ACC112 (cell line): ENCODE data around the gene HAUS8.
A peak's percentile ranks its signal among the peaks of the same experiment; 100 is the strongest.
"Not testable (repeated sequence)": the region's sequence is repeated elsewhere in the genome, so short reads cannot be mapped to it uniquely, and the experiment has no call there.

Source experiments
- H2AFZ ChIP-seq: fragments of 200-600 bp; sonication (generic); one replicate; pipeline ENCODE4 v1.6.0; 2017; ENCODE audit warnings: antibody characterized with exemption, low read length; ENCODE audit not compliant: unreplicated experiment
- H3K27ac ChIP-seq: fragments of 200-600 bp; sonication (generic); 2 replicates; pipeline ENCODE4 v1.5.1; 2014; ENCODE audit warnings: low read depth, mild to moderate bottlenecking, antibody characterized with exemption, low read length, moderate library complexity
- H3K27me3 ChIP-seq: fragments of 200-600 bp; sonication (generic); 2 replicates; pipeline ENCODE4 v1.6.1; 2014; ENCODE audit warnings: mild to moderate bottlenecking, antibody characterized with exemption, low read length, moderate library complexity, mixed read lengths; ENCODE audit not compliant: insufficient read depth
- H3K36me3 ChIP-seq: fragments of 200-600 bp; sonication (generic); 2 replicates; pipeline ENCODE4 v1.6.1; 2016; ENCODE audit warnings: mild to moderate bottlenecking, antibody characterized with exemption, low read length, moderate library complexity, mixed read lengths; ENCODE audit not compliant: insufficient read depth
- H3K4me1 ChIP-seq: fragments of 200-600 bp; sonication (generic); one replicate; pipeline ENCODE4 v1.6.1; 2016; ENCODE audit warnings: low read length, mixed read lengths; ENCODE audit not compliant: insufficient read depth, unreplicated experiment, control insufficient read depth
- H3K4me3 ChIP-seq: fragments of 200-600 bp; sonication (generic); 2 replicates; pipeline ENCODE4 v1.5.1; 2014; ENCODE audit warnings: mild to moderate bottlenecking, low read depth, low read length
- H3K79me2 ChIP-seq: fragments of 200-600 bp; sonication (generic); one replicate; pipeline ENCODE4 v1.6.0; 2016; ENCODE audit warnings: low read length; ENCODE audit not compliant: control insufficient read depth, unreplicated experiment, insufficient read depth

HAUS8 gene

DNA sequence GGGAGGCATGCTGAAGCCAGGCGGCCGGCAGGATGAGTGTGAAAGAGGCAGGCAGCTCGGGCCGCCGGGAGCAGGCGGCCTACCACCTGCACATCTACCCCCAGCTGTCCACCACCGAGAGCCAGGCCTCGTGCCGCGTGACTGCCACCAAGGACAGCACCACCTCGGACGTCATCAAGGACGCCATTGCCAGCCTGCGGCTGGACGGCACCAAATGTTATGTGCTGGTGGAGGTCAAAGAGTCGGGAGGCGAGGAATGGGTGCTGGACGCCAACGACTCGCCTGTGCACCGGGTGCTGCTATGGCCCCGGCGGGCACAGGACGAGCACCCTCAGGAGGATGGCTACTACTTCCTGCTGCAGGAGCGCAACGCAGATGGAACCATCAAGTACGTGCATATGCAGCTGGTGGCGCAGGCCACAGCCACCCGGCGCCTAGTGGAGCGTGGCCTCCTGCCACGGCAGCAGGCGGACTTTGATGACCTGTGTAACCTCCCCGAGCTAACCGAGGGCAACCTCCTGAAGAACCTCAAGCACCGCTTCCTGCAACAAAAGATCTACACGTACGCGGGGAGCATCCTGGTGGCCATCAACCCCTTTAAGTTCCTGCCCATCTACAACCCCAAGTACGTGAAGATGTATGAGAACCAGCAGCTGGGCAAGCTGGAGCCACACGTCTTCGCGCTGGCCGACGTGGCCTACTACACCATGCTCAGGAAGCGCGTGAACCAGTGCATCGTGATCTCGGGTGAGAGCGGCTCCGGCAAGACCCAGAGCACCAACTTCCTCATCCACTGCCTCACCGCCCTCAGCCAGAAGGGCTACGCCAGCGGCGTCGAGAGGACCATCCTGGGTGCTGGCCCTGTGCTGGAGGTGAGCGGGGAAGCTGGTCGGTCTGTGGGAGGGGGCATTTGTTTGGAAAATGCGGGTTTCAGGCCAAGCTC is 26.7 kb upstream of the HAUS8 start:
- H3K4me1 ChIP-seq, result peaks cover 8% of the 10 kb centered on the region
- H3K79me2 ChIP-seq, result peaks cover 58% of the 10 kb centered on the region
- H3K27ac ChIP-seq, result no peak overlapping the region
- peaks cover 10% of the 10 kb centered on the region; the same call in 1 of the 2 replicates for H3K36me3 ChIP-seq
- H2AFZ ChIP-seq, result no peak overlapping the region
- no peaks in the 10 kb centered on the region for H3K27me3 ChIP-seq
- no peak overlapping the region for H3K4me3 ChIP-seq

DNA sequence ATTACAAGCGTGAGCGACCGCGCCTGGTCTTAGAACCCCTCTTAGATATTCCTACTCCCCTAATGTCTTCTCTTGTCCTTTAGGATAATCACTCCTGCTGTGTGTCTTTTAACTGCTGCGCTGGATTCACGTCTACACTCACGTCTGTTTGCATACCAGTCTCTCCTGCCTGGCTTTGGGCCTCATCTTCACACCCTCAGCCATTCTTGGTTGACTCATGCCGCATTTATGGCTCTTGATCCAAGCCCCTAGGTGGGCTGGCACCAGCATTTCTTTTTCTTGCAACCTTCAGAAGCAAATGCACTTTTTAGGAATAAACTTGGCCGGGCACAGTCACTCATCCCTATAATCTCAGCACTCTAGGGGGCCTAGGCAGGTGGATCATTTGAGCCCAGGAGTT is 23.1 kb upstream of the HAUS8 start:
- Histone ChIP-seq H3K79me2 (peaks cover 74% of the 10 kb centered on the region), H2AFZ (no peak overlapping the region), H3K36me3 (peaks cover 10% of the 10 kb centered on the region; the same call in 1 of the 2 replicates), H3K4me3 (no peak overlapping the region), H3K27me3 (no peaks in the 10 kb centered on the region), H3K27ac (no peak overlapping the region), H3K4me1 (peaks cover 20% of the 10 kb centered on the region)

DNA sequence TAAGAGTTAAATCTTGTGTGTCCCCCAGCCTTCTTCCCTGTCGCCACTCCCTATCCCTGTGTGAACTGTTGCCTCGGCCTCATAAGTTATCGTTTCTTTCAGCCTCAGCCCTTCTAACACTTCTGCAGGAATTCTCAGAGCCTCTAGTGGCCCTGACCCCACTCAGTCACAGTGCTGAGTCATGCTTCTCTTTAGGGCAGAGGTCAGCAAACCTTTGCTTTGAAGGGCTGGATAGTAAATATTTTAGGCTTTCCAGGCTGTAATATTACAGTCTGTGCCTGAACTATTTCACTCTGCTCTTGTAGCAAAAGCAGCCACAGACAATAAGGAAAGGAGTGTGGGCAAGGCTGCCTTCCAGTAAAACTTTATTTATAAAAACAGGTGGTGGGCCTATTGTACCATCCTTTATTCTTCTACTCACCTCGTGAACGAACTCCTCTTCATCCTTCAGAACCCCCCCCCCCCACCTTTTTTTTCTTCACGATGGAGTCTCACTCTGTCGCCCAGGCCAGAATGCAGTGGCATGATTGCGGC is 22.4 kb upstream of the HAUS8 start:
- Histone ChIP-seq H3K4me3 (no peak overlapping the region), H3K36me3 (peaks cover 5% of the 10 kb centered on the region; the same call in 1 of the 2 replicates), H3K4me1 (peaks cover 20% of the 10 kb centered on the region), H3K79me2 (peaks cover 74% of the 10 kb centered on the region), H3K27ac (peak overlapping the region; percentile 70), H2AFZ (no peak overlapping the region), H3K27me3 (no peaks in the 10 kb centered on the region)

DNA sequence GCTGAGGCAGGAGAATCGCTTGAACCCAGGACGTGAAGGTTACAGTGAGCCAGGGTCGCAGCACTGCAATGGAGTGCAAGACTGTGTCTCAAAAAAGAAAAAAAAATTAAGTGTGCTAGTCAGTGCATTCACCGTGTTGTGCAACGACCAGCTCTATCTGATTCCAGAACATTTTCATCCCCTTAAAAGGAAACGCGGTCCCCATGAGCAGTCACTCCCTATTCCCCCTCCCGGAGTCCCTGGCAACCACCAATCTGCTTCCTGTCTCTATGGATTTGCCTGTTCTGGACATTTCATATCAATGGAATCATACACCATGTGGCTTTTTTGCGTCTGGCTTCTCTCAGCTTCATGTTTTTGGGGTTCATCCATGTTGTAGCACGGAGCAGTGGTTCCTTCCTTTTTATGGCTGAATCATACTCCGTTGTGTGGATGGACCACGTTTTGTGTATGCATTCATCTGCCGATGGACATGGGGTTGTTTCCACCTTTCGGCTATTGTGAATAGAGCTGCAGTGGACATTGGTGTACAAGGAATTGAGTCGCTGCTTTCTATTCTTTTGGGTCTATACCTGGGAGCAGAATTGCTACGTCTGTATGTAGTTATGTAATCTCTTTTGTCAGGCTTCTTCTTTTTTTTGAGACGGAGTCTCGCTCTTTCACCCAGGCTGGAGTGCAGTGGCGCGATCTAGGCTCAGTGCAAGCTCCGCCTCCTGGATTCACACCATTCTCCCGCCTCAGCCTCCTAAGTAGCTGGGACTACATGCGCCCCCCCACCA is 20.1 kb upstream of the HAUS8 start:
- Histone ChIP-seq H3K4me3 (no peak overlapping the region), H3K4me1 (peaks cover 25% of the 10 kb centered on the region)

DNA sequence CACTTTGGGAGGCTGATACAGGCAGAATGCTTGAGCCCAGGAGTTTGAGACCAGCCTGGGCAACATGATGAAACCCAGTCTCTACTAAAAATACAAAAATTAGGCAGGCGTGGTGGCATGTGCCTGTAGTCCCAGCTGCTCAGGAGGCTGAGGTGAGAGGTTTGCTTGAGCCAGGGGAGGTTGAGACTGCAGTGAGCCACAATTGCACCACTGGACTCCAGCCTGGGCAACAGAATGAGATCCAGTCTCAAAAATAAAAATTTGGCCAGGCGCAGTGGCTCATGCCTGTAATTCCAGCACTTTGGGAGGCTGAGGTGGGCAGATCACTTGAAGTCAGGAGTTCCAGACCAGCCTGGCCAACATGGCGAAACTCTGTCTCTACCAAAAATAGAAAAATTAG is 19.4 kb upstream of the HAUS8 start:
- peaks cover 30% of the 10 kb centered on the region for H3K4me1 ChIP-seq
- H3K27me3 ChIP-seq, H3K36me3 ChIP-seq, H3K4me3 ChIP-seq, H2AFZ ChIP-seq: not testable (repeated sequence)
- peaks cover 81% of the 10 kb centered on the region for H3K79me2 ChIP-seq
- peak overlapping the region; percentile 83 for H3K27ac ChIP-seq

More for the DNA sequence above, 20.1 kb upstream of the HAUS8 start:
- peak overlapping the region; percentile 83 for H3K27ac ChIP-seq
- H3K27me3 ChIP-seq, result no peaks in the 10 kb centered on the region
- H3K79me2 ChIP-seq, result peaks cover 76% of the 10 kb centered on the region
- no peak overlapping the region for H2AFZ ChIP-seq
- no peaks in the 10 kb centered on the region; the same call in 1 of the 2 replicates for H3K36me3 ChIP-seq

DNA sequence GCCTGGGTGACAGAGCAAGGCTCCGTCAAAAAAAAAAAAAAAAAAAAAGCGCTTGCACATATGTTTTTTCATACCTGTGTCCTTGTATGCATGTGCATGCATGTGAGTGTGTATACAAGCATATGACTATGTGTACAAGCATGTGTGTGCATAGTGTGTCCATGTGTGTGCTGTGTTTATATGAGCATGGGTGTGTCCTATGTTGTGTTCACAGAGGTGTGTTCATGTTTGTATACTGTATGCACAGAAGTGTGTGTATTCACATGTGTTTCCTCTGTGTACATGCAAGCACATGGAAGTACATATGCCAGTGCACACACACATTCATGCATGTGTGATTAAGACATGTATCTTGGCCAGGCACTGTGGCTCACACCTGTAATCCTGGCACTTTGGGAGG is 17.4 kb upstream of the HAUS8 start:
- H3K27me3 ChIP-seq, result no peaks in the 10 kb centered on the region
- peaks cover 36% of the 10 kb centered on the region for H3K4me1 ChIP-seq
- H2AFZ ChIP-seq, result no peak overlapping the region
- peaks cover 85% of the 10 kb centered on the region for H3K79me2 ChIP-seq
- H3K36me3 ChIP-seq, result no peaks in the 10 kb centered on the region
- no peak overlapping the region for H3K27ac ChIP-seq
- H3K4me3 ChIP-seq, result no peak overlapping the region

DNA sequence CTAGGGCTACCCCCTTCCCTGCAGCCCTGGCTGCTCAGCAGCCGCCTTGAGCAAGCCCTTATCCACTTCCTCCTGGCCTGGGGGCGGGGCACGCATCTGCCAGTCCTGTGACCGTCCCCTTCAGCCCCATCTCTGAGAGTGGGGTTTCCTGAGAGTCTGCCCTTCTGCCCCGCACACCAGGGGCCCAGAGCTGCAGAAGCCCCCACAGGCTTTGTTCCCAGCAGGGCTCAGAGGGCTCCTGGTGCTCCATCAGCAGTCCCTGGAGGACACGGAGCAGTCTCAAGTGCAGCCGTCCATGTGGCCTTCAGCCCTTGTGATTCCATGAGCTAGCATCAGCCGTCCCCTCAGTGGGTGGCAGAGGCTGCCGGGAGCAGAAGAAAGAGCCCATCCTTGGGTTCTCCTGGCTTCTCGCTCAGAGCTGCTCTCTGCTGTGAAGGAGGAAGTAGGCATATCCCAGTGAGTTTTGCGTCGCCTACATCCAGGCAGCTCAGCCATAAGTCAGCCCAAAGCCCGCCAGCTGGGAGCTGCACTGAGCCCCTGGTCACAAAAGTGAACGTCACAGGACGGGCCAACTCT is 16.6 kb upstream of the HAUS8 start:
- peaks cover 86% of the 10 kb centered on the region for H3K79me2 ChIP-seq
- H2AFZ ChIP-seq, result no peak overlapping the region
- H3K4me1 ChIP-seq, result peaks cover 32% of the 10 kb centered on the region
- H3K27ac ChIP-seq, result no peak overlapping the region
- no peak overlapping the region for H3K4me3 ChIP-seq
- H3K27me3 ChIP-seq, result no peaks in the 10 kb centered on the region
- H3K36me3 ChIP-seq, result no peaks in the 10 kb centered on the region

DNA sequence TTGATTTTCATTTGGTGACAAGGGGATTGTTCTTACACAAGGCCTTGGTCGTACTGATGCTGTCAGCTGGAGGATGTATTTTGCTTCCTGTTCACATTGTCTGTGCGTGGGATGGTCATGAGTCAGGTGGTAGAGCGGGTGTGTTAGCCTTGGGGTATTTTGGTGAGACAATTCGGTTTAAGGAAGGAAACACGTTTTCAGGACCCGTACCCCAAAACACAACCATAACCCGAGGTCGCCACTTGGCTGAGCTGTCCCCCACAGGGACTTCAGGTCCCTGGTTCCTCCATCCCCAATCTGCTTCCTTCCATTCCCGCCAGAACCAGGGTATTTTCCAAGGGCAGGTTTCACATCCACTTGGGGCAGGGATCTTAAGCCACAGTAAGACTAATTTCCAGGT is 15.3 kb upstream of the HAUS8 start:
- Histone ChIP-seq H3K27ac (peak overlapping the region; percentile 86), H3K79me2 (peaks cover 88% of the 10 kb centered on the region), H3K36me3 (no peaks in the 10 kb centered on the region), H3K4me1 (peaks cover 31% of the 10 kb centered on the region), H2AFZ (no peak overlapping the region), H3K4me3 (no peak overlapping the region), H3K27me3 (no peaks in the 10 kb centered on the region)

DNA sequence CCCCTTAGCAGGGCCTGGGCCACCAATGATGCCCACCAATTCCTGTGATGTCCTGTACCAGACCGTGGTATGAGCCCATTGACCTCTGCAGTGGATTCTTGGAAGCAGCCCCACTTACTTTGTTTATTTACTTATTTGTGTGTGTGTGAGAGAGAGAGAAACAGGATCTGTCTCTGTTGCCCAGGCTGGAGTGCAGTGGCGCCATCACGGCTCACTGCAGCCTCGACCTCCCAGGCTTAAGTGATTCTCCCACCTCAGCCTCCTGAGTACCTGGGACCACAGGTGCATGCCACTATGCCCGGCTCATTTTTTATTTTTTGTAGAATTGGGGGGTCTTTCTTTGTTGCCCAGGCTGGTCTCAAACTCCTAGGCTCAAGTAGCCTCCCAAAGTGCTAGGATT is 13.3 kb upstream of the HAUS8 start:
- Histone ChIP-seq H3K27me3 (no peaks in the 10 kb centered on the region), H2AFZ (no peak overlapping the region), H3K79me2 (peaks cover 80% of the 10 kb centered on the region), H3K4me1 (peaks cover 20% of the 10 kb centered on the region), H3K36me3 (no peaks in the 10 kb centered on the region), H3K27ac (peak overlapping the region; percentile 86; the same call in 1 of the 2 replicates), H3K4me3 (no peak overlapping the region)

DNA sequence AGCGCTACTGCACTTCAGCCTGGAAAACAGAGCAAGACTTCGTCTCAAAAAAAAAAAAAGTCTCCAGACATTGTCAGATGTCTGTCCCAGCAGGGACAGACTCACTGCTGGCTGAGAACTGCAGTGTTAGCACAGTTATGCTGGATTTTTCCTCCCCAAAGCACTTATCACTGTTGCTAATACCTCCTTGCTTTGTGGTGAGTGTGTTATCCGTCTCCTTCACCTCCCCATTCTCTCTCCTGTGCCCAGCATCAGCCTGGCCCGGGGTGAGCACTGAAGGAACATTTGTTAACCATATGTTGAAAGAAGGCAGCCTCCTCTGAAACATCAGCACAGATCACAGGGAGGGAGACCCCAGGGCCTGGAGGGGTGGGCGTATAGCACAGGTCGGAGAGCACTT is 11.6 kb upstream of the HAUS8 start:
- Histone ChIP-seq H3K27ac (no peak overlapping the region), H3K4me1 (peaks cover 23% of the 10 kb centered on the region), H2AFZ (no peak overlapping the region), H3K36me3 (no peaks in the 10 kb centered on the region), H3K4me3 (no peak overlapping the region), H3K27me3 (no peaks in the 10 kb centered on the region), H3K79me2 (peaks cover 80% of the 10 kb centered on the region)
